ENCODE results near the gene KCTD15.

The KCTD15 gene

GRCh38 chr19:33865306-33865705 lies 68.6 kb downstream of the KCTD15 start:
- Histone ChIP-seq H3K9ac (ENCODE audit: low read length) (no peak overlapping the region), H3K4me3 (ENCODE audit: low read length) (no peak overlapping the region), H3K4me1 (ENCODE audit: control insufficient read depth, insufficient read depth, low read length) (peaks cover 12% of the 10 kb centered on the region), H3K27me3 (replicated peaks; ENCODE audit: control insufficient read depth, insufficient read depth, low read length) (peaks cover 23% of the 10 kb centered on the region), H3K36me3 (ENCODE audit: control insufficient read depth, insufficient read depth, low read length, severe bottlenecking) (no peaks in the 10 kb centered on the region), H3K9me3 (ENCODE audit: control insufficient read depth, low read length) (no peaks in the 10 kb centered on the region)
- no peak for DNase-seq (ENCODE audit: low read depth)
